IMR-90 (cell line): ENCODE measurements around the gene SPTLC2.

ENCODE experiments used
- MAFK ChIP-seq: IDR thresholded peaks from 2 replicates; pipeline ENCODE4 v1.6.1; 2012; ENCODE audit warnings: low read depth, low read length, improper control_type of control experiment
- RAD21 ChIP-seq: IDR thresholded peaks from 2 replicates; pipeline ENCODE4 v1.6.1; 2012; ENCODE audit warnings: low read length, improper control_type of control experiment
- SMC3 ChIP-seq: fragments of 150-350 bp; IDR thresholded peaks from 2 replicates; pipeline ENCODE4 v1.6.1; 2016; ENCODE audit warnings: low read depth, mild to moderate bottlenecking, antibody characterized with exemption, low read length, moderate library complexity

DNA sequence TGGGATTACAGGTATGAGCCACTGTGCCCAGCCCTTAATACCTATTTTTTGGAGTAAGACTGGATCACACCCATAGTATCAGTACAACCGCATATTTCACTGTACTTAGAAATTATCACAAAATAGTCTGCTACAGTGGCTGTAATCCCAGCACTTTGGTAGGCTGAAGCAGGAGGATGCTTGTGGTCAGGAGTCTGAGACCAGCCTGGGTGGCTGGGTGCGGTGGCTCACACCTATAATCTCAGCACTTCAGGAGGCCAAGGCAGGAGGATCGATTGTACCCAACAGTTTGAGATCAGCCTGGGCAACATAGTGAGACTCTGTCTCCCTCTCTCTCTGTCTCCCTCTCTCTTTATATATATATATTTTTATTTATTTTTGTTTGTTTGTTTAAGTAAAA is 5.9 kb downstream of the SPTLC2 start:
- no peak for TF ChIP-seq MAFK
- TF ChIP-seq SMC3: no peak
- TF ChIP-seq RAD21: no peak
